Stimulated activated CD4-positive, alpha-beta T cell treated with anti-CD3 and anti-CD28 coated beads, Interleukin-15, amount 100 ng/mL, for 48 hours (primary cell): ENCODE results near the gene LRRC4C.
"Not testable (repeated sequence)": the region's sequence is repeated elsewhere in the genome, so short reads cannot be mapped to it uniquely, and the experiment has no call there.

Source experiments
- DNase-seq, 2 donors: peaks; one replicate each; pipeline ENCODE4 v3.0.0-alpha.2; 2020; ENCODE audit warnings: low read depth in 2 of 2

The LRRC4C gene

GRCh38 chr11:41019666-41020065, 439.8 kb downstream of the LRRC4C start:
- not testable (repeated sequence) for DNase-seq

GRCh38 chr11:41018224-41018623, 441.2 kb downstream of the LRRC4C start:
- DNase-seq, result no peak

- DNase-seq, result no peak
Observed at GRCh38 chr11:41010361-41011050, 448.9 kb downstream of the LRRC4C start.

DNA sequence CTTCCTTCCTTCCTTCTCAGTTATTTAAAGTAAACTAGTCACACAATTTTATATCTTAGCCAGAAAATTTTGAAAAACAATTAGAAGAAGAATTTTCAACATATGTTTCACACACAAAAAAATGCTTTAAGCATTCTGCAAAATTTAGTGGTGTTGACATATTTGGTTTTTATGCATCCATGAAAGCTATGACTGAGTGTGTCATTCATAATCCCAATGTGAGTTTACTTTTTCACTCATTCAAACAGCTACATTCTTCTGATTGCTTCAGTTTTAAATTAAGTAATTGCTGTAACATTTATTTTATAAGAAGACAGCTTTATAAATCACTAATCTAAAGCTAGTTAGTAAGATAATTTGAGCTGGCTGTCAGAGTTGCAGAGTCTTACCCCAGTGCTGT, 453.5 kb downstream of the LRRC4C start:
- no peak for DNase-seq

DNA sequence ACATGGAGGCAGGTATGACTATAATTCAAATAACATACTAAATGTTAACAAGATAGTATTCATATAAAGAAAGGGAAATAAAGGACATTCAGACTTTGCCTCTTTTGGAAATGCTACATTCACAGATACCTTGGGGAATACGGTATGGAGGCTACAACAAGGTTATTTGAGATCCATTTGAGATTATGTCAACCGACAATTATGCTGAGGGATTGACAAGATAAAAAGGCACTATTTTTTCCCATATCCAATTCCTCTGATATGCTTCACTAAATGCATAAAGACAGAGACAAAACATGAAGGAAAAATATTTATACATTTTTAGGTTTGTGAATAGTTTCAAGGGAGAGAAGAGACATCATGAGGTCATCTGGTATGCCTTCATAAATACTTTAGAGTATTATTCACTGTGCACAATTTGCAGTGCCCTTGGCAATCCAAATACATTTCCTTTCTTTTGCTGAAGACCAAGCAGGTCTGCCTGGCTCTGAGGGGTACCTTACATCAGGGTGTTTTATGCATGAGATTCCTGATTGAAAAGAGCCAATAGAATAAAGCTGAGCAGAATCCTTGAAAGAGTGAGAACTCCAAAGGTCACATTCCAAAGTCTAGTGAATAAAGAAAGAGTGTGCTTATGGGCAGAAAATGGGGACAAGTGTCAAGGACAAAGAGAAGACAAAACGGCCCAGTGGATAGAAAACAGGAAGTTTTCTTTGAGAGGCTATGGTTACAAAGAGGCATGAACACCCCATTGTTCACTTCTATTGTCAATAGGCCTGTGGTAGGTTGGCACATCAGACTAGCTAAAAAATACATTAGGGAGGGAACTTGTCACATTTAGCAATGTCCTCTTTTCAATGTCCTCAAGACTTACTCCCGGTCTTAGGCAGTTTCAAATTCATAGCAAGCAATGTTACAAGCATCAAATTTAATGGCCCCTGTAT, 455.8 kb downstream of the LRRC4C start:
- no peak for DNase-seq

DNA sequence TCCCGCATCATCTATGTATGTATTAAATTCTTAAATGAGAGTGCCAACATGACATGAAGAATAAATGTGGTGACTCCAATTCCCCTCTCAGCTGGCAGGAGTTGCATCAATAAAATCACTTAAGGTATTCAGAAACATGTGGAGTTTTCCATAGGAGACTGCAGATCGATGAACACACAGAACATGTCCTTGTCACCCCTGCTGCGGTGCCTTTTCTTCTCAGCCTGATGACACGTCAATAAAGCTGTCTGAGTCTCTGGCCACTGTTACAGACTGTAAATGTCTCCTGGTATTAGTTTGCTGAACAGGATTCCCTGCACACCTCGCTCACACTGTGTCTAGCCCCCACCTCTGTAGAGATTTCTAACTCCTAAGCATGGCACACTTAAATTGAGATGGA, 460.5 kb downstream of the LRRC4C start:
- no peak for DNase-seq

DNA sequence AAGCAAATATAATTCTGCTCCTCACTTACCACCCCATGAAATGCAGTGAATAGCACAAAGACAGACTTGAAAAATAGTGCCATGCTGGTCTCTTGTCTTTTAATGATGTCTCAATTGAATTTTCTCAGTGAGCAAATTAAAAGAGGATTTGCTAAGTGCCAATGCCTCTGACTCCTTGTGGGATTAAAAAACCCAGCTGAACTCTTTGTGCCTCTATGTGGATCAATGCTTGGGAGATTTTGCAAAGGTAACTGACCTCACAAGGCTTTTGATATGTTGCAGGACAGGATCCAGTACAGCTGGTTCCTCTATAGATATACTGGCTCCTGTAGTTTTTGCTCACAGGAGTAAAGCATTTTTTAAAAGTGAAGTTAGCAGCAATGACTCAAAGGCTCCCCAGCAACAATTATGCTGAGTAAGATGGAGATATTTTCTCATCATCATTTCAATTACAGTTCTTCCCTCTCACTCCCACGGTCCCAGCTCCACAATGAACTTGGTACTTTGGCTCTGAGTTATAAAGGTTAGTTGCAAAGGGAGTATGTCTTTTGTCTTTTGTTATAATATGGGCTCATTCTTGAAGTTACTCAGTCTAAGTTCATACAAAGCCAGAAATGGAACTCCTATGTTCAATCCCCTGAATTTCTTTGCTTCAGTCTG, 471.5 kb downstream of the LRRC4C start:
- DNase-seq, result no peak

DNA sequence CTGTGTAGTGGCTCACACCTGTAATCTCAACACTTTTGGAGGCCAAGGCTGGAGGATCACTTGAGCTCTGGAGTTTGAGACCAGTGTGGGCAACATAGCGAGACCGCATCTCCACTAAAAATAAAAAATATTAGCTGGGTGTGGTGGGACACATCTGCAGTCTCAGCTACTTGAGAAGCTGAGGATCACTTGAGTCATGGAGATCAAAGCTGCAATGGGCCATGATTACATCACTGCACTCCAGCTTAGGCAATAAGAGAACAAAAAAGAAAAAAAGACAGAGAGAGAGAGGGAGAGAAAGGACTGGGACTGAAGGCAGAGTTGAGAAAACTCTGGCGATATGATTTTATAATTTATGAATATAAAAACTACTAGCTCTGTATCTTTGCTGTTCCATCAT, 473.1 kb downstream of the LRRC4C start:
- DNase-seq, result no peak

GRCh38 chr11:40975076-40975475, 484.4 kb downstream of the LRRC4C start:
- DNase-seq, result no peak

DNA sequence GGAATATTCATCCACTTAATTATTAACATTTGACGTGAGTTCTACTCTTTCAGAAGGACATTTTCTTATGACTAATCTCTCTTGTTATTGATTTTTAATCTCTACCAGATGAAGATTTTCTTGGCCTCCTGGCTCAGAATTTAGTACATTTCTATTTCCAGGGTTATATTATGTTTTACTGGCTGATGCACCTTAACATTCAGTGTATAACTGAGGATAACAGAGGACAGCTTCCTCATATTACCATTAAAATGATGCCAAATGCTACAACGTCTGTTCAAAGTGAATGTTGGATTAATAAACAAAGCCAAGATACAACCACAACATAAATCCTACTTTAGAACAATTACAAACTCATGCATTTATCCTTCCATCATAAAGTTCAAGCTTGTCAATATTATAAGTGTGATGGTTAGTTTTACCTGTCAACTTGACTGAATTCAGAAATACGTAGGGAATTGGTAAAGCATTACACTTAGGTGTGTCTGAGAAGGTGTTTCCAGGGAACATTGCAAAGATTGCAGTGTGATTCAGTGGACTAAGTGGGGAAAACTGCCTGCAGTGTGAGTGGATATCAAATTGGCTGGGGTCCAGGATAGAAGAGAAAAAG, 485.2 kb downstream of the LRRC4C start:
- no peak for DNase-seq

DNA sequence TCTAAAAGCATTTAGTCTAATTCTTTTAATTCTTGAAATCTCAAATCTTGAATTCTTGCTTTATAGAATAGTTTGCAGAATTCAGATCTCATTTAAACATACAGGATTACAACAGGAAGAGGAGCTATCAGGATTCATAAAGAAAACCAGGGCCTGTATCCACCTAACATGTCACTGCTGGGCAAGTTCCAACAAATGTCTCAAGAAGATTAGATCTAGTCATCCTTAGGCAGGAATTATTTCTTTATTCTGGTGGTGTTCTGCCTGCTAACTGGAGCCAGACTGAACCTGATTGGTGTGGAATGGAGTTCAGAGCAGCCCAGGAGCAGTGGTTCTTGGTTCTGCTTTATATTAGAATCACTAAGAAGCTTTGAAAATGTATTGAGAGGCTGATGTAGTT, 500.7 kb downstream of the LRRC4C start:
- DNase-seq, result no peak

- no peak for DNase-seq
Observed at GRCh38 chr11:40952479-40952878, 507.0 kb downstream of the LRRC4C start.

GRCh38 chr11:40938002-40938401, 521.5 kb downstream of the LRRC4C start:
- DNase-seq, result no peak

DNA sequence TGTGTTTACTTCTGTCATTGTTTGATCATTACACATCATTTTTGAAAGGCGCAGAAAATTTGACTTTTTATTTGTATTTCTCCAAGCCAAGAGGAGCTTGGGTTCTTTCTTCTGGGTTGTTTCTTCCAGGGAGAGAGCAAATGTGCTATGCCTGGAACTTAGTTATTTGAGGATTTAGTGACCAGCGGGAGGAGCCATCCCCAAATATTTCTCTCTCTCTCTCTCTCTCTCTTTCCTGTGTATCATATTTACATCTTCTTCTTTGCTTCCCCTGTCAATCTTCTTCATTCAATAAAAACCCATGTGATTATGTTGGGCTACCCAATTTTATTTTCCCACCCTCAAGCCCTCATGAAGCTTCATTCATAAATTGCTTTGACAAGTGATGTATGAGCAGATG, 534.5 kb downstream of the LRRC4C start:
- DNase-seq, result no peak

DNA sequence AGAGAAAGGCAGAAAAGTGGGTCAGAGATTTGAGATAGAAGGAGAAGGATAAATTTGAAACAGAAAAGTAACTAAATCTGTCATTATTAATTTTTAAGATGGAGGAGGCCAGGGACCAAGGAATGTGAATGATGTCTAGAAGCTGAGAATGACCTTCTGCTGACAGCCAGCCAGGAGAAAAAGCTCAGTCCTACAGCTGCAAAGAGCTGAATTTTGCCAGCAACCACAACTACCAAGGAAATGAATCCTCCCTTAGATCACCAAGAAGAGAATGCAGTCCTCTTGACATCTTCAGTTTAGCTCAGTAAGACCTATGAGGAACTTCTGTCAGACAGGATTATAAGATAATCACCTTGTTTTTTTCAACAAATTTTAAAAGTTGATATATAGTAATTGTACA, 538.2 kb downstream of the LRRC4C start:
- DNase-seq, result no peak

DNA sequence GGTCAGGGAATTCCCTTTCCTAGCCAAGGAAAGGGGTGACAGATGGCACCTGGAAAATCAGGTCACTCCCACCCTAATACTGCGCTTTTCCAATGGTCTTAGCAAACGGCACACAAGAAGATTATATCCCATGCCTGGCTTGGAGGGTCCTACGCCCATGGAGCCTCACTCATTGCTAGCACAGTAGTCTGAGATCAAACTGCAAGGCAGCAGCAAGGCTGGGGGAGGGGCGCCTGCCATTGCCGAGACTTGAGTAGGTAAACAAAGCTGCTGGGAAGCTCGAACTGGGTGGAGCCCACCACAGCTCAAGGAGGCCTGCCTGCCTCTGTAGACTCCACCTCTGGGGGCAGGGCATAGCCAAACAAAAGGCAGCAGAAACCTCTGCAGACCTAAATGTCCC, 548.7 kb downstream of the LRRC4C start:
- not testable (repeated sequence) for DNase-seq

GRCh38 chr11:40894501-40894900, 565.0 kb downstream of the LRRC4C start:
- DNase-seq, result no peak

- no peak for DNase-seq
Observed at GRCh38 chr11:40885250-40885954, 574.0 kb downstream of the LRRC4C start.

GRCh38 chr11:40882301-40882700, 577.2 kb downstream of the LRRC4C start:
- no peak for DNase-seq

DNA sequence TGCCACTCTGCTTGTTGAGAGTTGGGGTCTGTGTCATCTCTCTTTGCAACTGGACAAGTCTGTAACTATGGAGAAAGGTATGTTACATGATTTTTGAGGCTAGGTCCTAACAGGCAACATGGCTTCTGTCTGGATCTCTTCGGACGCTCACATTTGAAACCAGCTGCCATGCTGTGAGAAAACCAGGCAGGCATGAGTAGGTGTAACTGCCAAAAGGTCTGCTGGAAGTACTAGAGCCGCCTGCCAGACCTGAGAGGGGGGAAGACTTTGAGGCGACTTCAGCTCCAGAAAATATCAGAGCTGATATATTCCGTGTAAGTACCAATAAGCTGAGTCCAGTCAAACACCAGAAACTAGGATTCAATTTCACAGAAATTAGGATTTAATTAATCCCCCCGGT, 579.5 kb downstream of the LRRC4C start:
- no peak for DNase-seq

DNA sequence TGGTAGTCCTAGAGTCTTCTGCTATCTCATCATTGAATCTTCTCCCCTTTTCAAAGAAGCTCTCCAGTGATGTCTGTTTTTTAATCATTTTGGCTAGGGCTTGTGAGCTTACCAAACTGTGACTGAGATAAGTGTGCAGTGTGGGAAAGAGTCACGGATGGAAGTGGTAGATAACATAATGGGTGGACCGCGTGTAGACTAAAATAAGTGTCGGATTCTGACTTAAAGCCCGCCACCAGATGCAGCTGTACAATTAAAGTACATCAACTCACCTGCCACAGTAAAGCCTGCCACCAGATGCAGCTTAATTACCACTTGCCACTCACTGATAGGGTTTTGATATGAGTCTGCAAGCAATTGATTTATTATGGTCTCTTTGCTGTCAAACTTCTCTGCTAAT, 581.5 kb downstream of the LRRC4C start:
- no peak for DNase-seq

DNA sequence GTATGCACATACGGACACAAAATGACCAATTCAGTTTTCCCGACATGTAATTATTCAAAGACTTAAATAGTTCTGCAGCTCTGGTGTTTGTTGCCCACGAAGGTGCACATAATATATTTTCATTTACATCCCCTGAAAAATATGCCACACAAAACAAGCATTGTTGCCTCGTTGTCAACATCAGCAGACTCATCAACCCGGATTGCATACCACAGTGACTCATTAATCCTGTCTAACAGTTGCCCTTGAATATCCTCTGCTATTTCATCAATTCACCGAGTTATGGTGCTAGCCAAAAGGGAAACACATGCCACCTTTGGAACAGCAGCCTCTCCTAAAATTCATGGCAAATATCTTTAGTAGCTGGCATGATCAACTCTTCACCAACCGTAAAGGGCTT, 582.2 kb downstream of the LRRC4C start:
- no peak for DNase-seq
